K562 (cell line): ENCODE measurements around the gene DBP. TPM values are rescaled to one million over a fixed set of nuclear protein-coding genes. Genes with fewer than 3 reads are reported as not detected.
A peak's percentile ranks its signal among the peaks of the same experiment; 100 is the strongest.

Source experiments
- CHD4 ChIP-seq: fragments of 200-600 bp; sonication (generic); IDR thresholded peaks from 3 replicates; pipeline ENCODE4 v1.6.1; 2012; ENCODE audit warnings: low read depth, mild to moderate bottlenecking, mixed read lengths, low read length, inconsistent platforms; ENCODE audit not compliant: insufficient read depth, insufficient replicate concordance, poor library complexity, severe bottlenecking
- ETV6 ChIP-seq, 3 experiments: fragments of 150-350 bp in 1 of 3; sonication (generic) in 1 of 3; formaldehyde crosslinking in 1 of 3; IDR thresholded peaks; 2 replicates each; pipeline versions ENCODE4 v1.6.1 to v1.8.0; 2014 to 2022; ENCODE audit warnings: borderline replicate concordance in 2 of 3, low read depth in 2 of 3, antibody characterized with exemption in 1 of 3, low read length in 1 of 3, mild to moderate bottlenecking in 1 of 3, missing genetic modification reagents in 1 of 3
- GTF2E2 ChIP-seq: fragments of 200-800 bp; sonication (Bioruptor generic); IDR thresholded peaks from 2 replicates; pipeline ENCODE4 v1.6.1; 2016; ENCODE audit warnings: missing genetic modification characterization, missing compliant biosample characterization
- MCM7 ChIP-seq, 2 experiments: fragments of 450-650 bp; IDR thresholded peaks; 2 replicates each; pipeline ENCODE4 v1.6.1; 2016 to 2018
- MTA1 ChIP-seq: fragments of 450-650 bp; IDR thresholded peaks from 2 replicates; pipeline ENCODE4 v1.6.1; 2017; ENCODE audit warnings: borderline replicate concordance
- MYNN ChIP-seq, 2 experiments: sonication (generic); formaldehyde crosslinking in 1 of 2; IDR thresholded peaks; 2 replicates each; pipeline versions ENCODE4 v1.5.0 to v1.6.1; 2016 to 2020; ENCODE audit warnings: antibody characterized with exemption in 1 of 2, missing genetic modification reagents in 1 of 2
- NFRKB ChIP-seq: fragments of 450-650 bp; IDR thresholded peaks from 2 replicates; pipeline ENCODE4 v1.6.1; 2016; ENCODE audit warnings: low read depth
- PML ChIP-seq: IDR thresholded peaks from 2 replicates; pipeline ENCODE4 v1.6.1; 2012; ENCODE audit warnings: low read length, inconsistent platforms
- RB1 ChIP-seq: fragments of 450-650 bp; IDR thresholded peaks from 2 replicates; pipeline ENCODE4 v1.6.1; 2017; ENCODE audit warnings: low read depth, mild to moderate bottlenecking
- RBM17 ChIP-seq: fragments of 200-400 bp; formaldehyde crosslinking; IDR thresholded peaks from 2 replicates; pipeline ENCODE4 v1.6.1; 2017; ENCODE audit warnings: low read depth, mild to moderate bottlenecking, low read length, borderline replicate concordance
- SMAD3 ChIP-seq: fragments of 450-650 bp; formaldehyde crosslinking; conservative IDR thresholded peaks from 2 replicates; pipeline ENCODE4 v1.4.0; 2020; ENCODE audit warnings: mild to moderate bottlenecking
- SOX6 ChIP-seq: fragments of 450-650 bp; IDR thresholded peaks from 2 replicates; pipeline ENCODE4 v1.6.1; 2014; ENCODE audit warnings: mild to moderate bottlenecking
- ZNF175 ChIP-seq: fragments of 200-800 bp; sonication (Bioruptor generic); IDR thresholded peaks from 2 replicates; pipeline ENCODE4 v1.6.1; 2016; ENCODE audit warnings: low read depth, mild to moderate bottlenecking, missing genetic modification characterization, missing compliant biosample characterization
- ZNF24 ChIP-seq: fragments of 450-650 bp; IDR thresholded peaks from 2 replicates; pipeline ENCODE4 v1.6.1; 2016
- ZNF263 ChIP-seq: sonication (generic); formaldehyde crosslinking; IDR thresholded peaks from 2 replicates; pipeline ENCODE4 v1.8.0; 2022; ENCODE audit warnings: mild to moderate bottlenecking, missing genetic modification reagents, borderline replicate concordance
- ZNF324 ChIP-seq: fragments of 250-450 bp; sonication (Bioruptor Pico); IDR thresholded peaks from 2 replicates; pipeline ENCODE4 v1.4.0; 2020; ENCODE audit warnings: mild to moderate bottlenecking
- polyA plus RNA-seq, 8 experiments: library from polyadenylated mRNA; depleted of rRNA in 4 of 8; stranded (reverse) in 5 of 8; unstranded in 3 of 8; fragments of >200 nt; fragmentation: Nextera tagmentation in 2 of 8; fragmentation: Illumina TruSeq in 1 of 8; extraction: Ambion mirVana in 2 of 8; extraction: Trizol in 1 of 8; gene quantifications; 2 replicates each; pipeline versions ENCODE4 v1.2.1 to v1.2.3, GENCODE V29; 2011 to 2014; ENCODE audit warnings: inconsistent platforms in 1 of 8, missing spikeins in 1 of 8
- total RNA-seq, 7 experiments: library from RNA; depleted of rRNA in 6 of 7; stranded (reverse); fragments of >200 nt in 6 of 7; fragmentation: Illumina TruSeq in 2 of 7; extraction: Trizol in 2 of 7; gene quantifications; 2 replicates each; pipeline versions ENCODE4 v1.2.1 to v1.2.3, GENCODE V29; 2011 to 2021; ENCODE audit warnings: low replicate concordance in 1 of 7
- TF ChIP-seq, protein P1 (sequence below): sonication (generic); formaldehyde crosslinking; IDR thresholded peaks from 2 replicates; pipeline ENCODE4 v1.8.0; 2022; ENCODE audit warnings: mild to moderate bottlenecking, missing genetic modification reagents
- TF ChIP-seq, protein P2 (sequence below): fragments of 450-650 bp; formaldehyde crosslinking; IDR thresholded peaks from 2 replicates; pipeline ENCODE4 v1.4.0; 2022; ENCODE audit warnings: missing genetic modification characterization
- TF ChIP-seq, protein P3 (sequence below): fragments of 450-650 bp; conservative IDR thresholded peaks from 2 replicates; pipeline ENCODE4 v1.6.1; 2016; ENCODE audit warnings: missing genetic modification characterization, low read depth, mild to moderate bottlenecking, missing compliant biosample characterization, moderate library complexity
- TF ChIP-seq, protein P4 (sequence below), 3 experiments: fragments of 200-800 bp in 1 of 3; fragments of 250-450 bp in 1 of 3; fragments of 450-650 bp in 1 of 3; sonication (Bioruptor Pico) in 1 of 3; sonication (Bioruptor generic) in 1 of 3; formaldehyde crosslinking in 1 of 3; IDR thresholded peaks; 2 replicates each; pipeline versions ENCODE4 v1.6.1 to v1.8.0; 2016 to 2022; ENCODE audit warnings: mild to moderate bottlenecking in 2 of 3, missing genetic modification characterization in 2 of 3, missing compliant biosample characterization in 1 of 3, moderate library complexity in 1 of 3

Gene DBP
- total and polyA plus RNA-seq, 9 of the 15 experiments (the other 6 are each of a cell fraction or from before 2014, with no cell fraction given), result 0.25 to 5.5 (median 1.8) TPM

DNA sequence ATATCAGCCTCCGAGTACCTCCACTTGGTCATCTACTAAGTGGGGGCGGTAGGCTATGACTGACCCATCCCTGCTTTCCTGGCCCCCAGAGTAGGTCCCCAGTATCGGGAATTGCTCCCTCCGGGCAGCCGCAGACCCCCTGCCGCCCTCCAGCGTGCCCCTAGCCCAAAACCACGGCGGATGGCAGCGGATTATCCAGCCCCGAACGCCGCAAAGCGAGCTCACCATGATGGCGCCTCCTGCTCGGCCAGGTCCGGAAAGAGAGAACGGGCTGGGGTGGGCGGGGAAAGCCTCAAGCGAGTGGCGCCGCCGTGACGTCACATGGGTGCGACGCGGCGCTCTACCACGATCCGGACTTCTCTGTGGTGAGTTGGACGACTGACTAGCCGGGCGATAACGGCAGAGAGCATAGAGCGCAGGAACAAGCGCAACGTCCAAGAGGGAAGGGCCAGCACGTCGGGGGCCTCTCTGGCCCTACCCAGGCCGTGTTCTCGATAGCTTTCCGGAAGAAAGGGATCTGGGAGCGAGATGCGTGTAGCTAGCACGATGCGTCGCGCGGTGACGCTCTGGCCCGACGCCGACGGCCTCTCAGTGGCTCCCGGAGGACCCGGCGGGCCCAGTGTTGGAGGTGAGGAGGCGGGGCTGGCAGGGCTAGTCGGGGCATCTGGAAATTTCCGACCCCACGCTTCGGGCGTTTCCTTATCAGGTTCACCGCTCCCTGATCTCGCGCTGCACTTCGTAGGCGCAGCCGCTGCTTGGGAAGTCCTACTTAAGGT lies 18.1 kb downstream of the DBP start, which contains the start of the genes RPL18 and SPHK2 (continued):
- TF ChIP-seq MYNN (IDR thresholded peaks at IDR 0.05), result peak; percentile 2; the same call in 1 of the 2 replicates
- TF ChIP-seq MYNN (CRISPR knock-in tag; IDR thresholded peaks at IDR 0.05), result no peak
- peak; percentile 78; the same call in 1 of the 2 replicates for TF ChIP-seq RB1
- TF ChIP-seq PML, result peak; percentile 86
- peak; percentile 100 for TF ChIP-seq MTA1
- TF ChIP-seq ETV6 (IDR thresholded peaks at IDR 0.05; ENCODE audit: borderline replicate concordance in 1 of 2, low read depth in 2 of 2, low read length in 1 of 2), result peak in 1 of 2 experiments; percentile 41; a peak in 1 of 4 replicates
- no peak for TF ChIP-seq ETV6 (CRISPR knock-in tag; IDR thresholded peaks at IDR 0.05; ENCODE audit: borderline replicate concordance)
- TF ChIP-seq ZNF324, result no peak
- no peak for TF ChIP-seq CHD4
- no peak for TF ChIP-seq ZNF175 (CRISPR knock-in tag)
- peak; percentile 91; the same call in 1 of the 2 replicates for TF ChIP-seq GTF2E2 (tag)
- no peak for TF ChIP-seq RBM17
- TF ChIP-seq, protein P1, sequence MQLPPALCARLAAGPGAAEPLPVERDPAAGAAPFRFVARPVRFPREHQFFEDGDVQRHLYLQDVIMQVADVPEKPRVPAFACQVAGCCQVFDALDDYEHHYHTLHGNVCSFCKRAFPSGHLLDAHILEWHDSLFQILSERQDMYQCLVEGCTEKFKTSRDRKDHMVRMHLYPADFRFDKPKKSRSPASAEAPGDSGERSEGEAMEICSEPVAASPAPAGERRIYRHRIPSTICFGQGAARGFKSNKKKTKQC (CRISPR knock-in tag), result 0 out of 2 replicates have a peak, but pooled peaks have one; percentile 48
- 0 out of 2 replicates have a peak, but pooled peaks have one; percentile 55 for TF ChIP-seq ZNF24
- peak; percentile 80; the same call in 1 of the 2 replicates for TF ChIP-seq ZNF263 (CRISPR knock-in tag)
- TF ChIP-seq, protein P2, sequence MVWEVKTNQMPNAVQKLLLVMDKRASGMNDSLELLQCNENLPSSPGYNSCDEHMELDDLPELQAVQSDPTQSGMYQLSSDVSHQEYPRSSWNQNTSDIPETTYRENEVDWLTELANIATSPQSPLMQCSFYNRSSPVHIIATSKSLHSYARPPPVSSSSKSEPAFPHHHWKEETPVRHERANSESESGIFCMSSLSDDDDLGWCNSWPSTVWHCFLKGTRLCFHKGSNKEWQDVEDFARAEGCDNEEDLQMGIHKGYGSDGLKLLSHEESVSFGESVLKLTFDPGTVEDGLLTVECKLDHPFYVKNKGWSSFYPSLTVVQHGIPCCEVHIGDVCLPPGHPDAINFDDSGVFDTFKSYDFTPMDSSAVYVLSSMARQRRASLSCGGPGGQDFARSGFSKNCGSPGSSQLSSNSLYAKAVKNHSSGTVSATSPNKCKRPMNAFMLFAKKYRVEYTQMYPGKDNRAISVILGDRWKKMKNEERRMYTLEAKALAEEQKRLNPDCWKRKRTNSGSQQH (CRISPR knock-in tag), result no peak
- no peak for TF ChIP-seq SMAD3 (CRISPR knock-in tag)
- peak; percentile 92 for TF ChIP-seq NFRKB
- no peak for TF ChIP-seq MCM7 (IDR thresholded peaks at IDR 0.05)
- TF ChIP-seq, protein P3, sequence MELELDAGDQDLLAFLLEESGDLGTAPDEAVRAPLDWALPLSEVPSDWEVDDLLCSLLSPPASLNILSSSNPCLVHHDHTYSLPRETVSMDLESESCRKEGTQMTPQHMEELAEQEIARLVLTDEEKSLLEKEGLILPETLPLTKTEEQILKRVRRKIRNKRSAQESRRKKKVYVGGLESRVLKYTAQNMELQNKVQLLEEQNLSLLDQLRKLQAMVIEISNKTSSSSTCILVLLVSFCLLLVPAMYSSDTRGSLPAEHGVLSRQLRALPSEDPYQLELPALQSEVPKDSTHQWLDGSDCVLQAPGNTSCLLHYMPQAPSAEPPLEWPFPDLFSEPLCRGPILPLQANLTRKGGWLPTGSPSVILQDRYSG (tag), result 0 out of 2 replicates have a peak, but pooled peaks have one; percentile 57
- peak; percentile 83 for TF ChIP-seq SOX6
- TF ChIP-seq, protein P4, sequence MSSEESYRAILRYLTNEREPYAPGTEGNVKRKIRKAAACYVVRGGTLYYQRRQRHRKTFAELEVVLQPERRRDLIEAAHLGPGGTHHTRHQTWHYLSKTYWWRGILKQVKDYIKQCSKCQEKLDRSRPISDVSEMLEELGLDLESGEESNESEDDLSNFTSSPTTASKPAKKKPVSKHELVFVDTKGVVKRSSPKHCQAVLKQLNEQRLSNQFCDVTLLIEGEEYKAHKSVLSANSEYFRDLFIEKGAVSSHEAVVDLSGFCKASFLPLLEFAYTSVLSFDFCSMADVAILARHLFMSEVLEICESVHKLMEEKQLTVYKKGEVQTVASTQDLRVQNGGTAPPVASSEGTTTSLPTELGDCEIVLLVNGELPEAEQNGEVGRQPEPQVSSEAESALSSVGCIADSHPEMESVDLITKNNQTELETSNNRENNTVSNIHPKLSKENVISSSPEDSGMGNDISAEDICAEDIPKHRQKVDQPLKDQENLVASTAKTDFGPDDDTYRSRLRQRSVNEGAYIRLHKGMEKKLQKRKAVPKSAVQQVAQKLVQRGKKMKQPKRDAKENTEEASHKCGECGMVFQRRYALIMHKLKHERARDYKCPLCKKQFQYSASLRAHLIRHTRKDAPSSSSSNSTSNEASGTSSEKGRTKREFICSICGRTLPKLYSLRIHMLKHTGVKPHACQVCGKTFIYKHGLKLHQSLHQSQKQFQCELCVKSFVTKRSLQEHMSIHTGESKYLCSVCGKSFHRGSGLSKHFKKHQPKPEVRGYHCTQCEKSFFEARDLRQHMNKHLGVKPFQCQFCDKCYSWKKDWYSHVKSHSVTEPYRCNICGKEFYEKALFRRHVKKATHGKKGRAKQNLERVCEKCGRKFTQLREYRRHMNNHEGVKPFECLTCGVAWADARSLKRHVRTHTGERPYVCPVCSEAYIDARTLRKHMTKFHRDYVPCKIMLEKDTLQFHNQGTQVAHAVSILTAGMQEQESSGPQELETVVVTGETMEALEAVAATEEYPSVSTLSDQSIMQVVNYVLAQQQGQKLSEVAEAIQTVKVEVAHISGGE (CRISPR knock-in tag; IDR thresholded peaks at IDR 0.05), result peak in 1 of 3 experiments; percentile 71; a peak in 2 of 6 replicates
